Measurements from ENCODE around the gene PPP1R37.
"Not testable (repeated sequence)": the region's sequence is repeated elsewhere in the genome, so short reads cannot be mapped to it uniquely, and the experiment has no call there.

Gene PPP1R37

DNA sequence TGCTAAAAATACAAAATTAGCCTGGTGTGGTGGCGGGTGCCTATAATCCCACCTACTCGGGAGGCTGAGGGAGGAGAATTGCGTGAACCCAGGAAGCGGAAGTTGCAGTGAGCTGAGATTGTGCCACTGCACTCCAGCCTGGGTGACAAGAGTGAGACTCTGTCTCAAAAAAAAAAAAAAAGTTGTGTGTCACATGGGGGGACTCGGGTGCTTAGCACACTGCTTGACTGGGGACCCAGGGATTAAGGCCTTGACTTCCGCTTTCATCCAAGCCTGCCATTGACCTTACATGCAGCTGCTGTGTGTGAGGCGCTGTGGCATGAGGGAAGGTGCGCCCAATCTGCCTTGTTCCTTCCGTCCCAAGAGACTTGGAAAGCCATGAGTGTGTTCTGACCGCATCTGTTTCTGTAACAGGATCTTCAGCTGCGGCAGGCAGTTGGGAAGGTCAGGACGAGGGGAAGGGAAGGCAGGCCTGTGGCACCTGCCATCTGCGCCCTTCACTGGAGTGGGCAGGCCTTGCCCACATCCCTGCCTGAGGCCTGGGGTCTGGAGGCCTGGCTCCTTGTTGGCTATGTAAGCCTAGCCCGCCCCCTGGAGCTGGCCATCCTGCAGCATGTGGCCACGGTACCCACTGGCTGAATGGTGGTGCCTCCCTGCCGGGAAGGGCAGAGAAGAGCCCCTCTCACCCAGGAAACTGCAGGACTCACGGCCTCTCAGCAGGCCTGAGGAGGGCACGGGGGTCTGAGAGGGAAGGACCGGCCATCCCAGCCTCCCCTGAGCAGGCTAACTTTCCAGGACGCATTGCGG lies 23.0 kb downstream of the PPP1R37 start:
- no peak for DNase-seq (ENCODE audit: low read depth)

DNA sequence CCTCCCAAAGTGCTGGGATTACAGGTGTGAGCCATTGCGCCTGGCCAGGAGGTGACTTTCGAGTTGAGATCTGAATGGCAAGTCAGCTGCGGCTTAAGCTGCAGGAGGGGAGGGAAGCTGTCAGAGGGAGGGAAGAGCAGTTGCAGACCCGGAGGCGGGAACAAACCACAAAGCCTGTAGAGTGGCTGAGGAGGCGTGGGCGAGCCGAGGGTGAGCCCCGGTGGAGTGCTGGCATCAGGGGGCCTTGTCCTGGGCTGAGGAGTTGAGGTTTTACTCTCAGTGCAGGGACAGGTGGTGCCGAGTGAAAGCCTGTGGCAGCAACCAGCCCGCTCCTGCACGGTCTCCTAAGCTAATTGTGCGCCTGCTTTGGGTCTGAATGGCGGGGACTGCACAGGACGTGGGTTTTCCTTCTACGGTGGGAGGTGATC lies 24.2 kb downstream of the PPP1R37 start:
- DNase-seq (ENCODE audit: low read depth): no peak

DNA sequence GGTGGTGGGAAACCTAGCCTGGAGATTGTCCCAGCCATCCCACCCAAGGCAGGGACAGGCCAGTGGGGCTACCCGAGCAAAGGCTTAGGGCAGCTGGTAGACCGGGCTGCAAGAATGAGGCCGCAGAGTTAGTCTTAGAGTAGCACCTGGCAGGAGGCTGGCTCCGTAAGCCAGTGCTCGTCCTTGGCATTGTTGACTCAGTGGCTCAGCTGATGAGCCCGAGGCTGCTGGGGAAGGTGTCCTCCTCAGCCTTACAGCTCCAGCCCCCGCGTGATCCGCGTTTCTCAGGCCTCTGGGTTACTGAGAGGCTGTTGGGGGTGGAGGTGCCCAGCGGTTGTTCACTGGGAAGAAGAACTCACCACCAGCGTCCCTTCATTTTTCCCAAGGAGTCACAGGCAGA lies 24.7 kb downstream of the PPP1R37 start:
- DNase-seq (ENCODE audit: low read depth): no peak

DNA sequence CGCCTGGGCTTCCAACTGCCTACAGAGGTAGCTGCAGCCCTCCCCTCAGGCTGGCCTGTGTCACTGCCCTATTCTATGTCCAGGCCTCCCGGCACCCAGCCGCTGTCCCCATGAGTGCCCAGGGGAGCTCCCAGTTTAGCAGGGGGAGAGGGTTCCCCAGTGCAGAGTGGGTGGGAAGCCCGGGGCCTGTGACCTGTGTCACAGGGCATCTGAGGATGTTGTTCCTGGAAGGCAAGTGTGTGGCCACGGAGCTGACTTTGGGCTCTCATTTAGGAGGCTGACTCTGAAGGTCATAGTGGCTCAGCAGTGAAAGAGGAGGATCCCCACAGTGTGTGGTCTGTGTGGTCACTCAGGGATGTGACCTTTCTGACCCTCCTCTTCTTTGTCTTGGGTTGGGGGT lies 25.1 kb downstream of the PPP1R37 start:
- DNase-seq (ENCODE audit: low read depth): no peak

DNA sequence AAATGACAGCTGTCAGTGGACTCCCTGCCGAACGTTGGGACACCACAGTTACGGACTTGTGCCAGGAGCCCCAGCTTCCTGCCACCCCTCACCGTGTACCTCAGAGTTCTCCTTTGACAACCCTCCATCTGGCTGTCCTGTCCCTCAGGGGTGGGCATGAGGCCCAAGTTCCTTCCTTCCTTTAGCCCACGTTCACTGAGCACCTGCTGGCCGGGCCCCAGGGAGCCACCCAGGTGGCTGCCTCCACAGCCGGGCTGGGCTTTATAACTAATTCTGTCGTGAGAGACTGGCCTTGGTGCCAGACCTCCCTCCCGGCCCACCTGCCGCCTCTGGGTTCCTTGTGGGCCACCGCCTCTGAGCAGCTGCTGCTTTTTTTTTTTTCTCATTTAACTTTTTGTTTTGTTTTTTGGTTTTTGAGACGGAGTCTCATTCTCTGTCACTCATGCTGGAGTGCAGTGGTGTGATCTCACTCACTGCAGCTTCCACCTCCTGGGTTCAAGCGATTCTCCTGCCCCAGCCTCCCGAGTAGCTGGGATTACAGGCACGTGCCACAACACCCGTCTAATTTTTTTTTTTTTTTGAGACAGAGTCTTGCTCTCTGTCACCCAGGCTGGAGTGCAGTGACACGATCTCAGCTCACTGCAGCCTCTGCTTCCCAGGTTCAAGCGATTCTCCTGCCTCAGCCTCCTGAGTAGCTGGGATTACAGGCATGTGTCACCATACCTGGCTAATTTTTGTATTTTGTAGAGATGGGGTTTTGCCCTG lies 25.8 kb downstream of the PPP1R37 start:
- not testable (repeated sequence) for DNase-seq (ENCODE audit: low read depth)

DNA sequence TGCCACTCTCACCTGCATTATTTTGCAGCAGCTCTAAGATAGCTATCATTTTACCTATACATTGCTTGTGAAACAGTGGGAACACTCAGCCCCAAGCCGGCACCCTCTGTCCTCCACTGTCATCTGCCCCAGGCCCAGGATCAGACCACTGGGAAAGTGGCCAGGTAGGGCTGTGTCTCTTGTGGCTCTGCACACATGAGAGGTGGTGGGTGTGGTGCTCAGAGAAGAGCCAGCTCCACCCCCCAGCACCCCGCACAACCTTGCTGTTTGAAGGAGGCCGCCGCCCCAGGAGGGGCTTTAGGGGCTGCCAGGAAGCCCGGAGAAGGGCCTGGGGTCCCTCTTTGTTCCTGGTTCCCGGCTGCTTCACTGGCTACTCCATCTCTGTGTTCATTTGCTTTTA lies 26.6 kb downstream of the PPP1R37 start:
- no peak for DNase-seq (ENCODE audit: low read depth)

DNA sequence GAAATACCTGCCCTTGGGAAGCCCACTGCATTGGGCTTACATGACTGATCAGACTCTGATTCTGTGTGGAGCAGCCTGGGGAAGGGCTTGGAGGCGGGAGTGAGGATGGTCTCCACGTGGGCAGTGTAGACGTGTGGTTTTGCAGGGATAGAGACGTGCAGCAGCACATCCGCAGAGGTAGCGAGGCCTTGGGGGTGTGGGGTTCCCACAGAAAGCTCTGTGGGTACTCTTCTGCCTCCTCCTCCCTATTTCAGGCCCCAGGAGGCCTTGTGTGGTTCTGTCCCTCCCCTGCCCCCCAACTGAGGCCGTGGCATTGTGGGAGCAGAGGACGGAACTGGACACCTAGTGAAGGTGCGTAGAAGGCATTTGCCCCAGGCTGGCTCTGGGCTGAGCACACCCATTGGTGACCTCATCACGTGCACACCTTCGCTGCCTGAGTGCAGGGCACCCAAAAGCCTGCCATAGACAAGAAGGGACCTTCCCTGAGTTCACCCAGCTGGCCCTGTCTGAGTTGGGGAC lies 28.9 kb downstream of the PPP1R37 start:
- DNase-seq (ENCODE audit: low read depth): no peak

DNA sequence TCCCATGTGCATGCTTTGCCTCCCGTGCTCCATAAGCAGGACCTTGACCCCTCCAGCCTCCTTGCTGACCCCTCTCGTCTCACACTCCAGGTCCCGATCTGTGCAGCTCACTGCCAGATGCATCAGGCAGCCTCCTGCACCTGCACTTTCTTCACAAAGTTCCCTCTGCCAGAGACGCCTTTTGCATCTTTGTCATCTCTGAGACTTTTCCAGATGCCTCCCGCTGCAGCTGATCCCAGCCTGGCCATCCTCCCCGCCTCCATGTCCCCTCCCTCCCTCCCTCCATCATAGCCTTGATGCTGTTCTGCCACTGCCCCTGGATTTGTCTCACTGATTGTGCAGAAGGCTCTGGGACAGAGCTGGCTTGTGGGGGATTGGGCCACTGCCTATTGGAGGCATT lies 29.9 kb downstream of the PPP1R37 start:
- DNase-seq (ENCODE audit: low read depth): no peak

DNA sequence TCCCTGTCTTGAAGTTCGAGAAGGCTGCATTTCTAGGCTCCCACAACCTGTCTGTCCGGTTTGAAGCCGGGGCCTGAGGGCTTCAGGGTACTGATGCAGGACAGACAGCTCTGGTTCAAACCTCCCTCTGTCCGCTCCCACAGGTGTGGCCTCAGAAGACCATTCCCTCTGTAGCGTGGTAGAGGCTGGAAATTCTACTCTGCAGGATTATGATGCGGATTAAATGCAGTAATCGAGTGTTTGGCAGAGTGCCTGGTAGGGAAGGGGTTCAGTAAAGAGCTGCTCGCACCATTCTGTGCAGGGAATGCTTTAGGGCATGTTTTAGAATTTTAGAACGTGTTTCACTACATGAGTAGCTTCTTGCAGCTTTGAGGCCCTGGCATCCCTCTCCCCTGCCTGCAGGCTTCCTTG lies 30.5 kb downstream of the PPP1R37 start:
- no peak for DNase-seq (ENCODE audit: low read depth)

DNA sequence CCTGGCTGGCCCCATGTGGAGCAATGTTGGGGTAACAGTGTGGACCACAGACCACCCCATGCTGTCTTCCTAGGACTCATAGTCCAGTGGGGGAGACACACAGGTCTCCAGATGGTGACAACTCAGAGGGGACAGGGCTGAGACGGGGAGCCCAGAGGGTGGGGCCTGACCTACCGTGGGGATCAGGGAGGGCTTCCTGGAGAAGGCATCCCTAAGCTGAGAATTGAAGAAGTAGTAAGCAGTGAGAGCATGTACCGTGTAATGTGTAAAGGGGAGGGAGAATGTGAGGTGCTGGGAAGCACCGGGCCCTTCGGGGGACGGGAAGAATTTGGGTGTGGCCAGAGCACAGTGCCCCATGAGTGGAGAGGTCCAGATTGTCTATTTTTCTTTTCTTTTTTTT lies 31.0 kb downstream of the PPP1R37 start:
- no peak for DNase-seq (ENCODE audit: low read depth)

DNA sequence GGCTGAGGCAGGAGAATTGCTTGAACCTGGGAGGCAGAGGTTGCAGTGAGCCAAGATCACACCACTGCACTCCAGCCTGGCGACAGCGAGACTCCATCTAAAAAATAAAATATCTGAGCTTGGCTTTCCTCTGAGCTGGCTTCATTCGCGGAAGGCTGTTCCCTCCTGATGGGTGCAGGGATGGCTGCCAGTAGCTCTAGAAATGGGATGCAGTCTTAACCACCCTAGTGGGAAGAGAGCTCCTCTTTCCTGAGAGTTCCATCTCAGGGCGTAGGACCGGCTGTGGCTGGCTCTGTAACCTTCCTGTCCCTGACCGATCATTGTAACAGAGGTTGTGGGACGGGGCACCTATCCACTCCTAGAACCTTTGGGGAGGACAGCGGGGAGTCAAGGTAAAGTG lies 32.4 kb downstream of the PPP1R37 start:
- no peak for DNase-seq (ENCODE audit: low read depth)

DNA sequence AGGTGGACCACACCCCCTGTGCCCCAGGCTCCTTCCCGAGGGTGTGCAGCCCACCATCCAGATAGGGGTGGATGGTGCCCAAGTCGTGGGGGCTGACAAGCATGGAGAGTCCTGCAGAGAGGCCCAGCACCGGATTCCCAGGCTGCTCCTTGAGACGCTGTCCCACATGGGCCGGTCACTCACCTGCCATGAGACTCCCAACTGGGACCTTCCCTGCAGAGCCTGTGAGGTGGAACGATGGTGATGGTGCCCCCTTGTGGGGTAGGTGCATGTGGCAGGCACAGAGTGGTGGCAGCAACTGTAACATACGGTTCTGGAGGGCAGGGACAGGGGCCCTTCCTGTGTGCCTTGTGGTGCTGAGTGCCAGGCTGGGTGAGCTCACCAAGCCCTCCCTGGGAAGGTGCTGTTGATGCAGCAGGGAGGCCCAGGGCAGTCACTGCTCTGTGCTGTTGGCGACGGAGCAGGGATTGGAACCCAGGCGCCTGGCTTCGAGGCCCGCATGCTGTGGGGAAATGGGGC lies 33.1 kb downstream of the PPP1R37 start:
- DNase-seq (ENCODE audit: low read depth): no peak

DNA sequence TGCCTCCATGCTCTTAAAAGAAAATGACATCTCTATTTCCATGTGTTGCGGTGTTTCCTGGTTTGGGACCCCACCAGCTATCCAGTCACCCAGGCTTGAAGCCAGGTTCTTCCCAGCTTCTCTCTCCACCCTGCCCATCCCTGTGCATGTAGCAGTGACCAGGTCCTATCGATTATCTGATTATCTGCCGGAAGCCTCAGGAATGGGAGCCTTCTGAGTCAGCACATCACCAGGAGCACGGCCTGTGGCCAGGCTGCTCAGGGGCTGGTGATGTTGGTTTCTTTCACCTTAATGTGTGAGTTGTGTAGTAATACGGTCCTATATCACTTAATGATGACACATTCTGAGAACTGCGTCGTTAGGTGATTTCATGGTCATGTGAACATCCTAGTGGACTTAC lies 33.7 kb downstream of the PPP1R37 start:
- no peak for DNase-seq (ENCODE audit: low read depth)

DNA sequence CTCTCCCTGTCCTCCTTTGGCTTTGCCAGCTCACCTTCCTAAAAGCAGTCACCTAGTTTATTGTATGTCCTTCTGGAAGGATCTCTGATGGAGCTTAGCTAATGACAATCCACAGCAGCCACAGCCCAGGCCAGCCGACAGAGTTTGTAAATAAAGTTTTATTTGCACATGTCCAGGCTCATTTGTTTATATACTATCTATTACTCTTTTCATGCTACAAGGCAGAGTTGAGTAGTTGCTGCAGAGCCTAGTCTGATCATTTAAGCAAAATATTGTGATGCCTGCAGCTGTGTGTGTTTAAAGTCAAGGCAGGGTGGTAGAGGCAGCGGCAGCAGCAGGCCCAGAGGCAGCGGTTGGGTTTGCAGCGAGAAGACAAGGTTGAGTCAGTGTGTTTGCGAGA lies 35.2 kb downstream of the PPP1R37 start:
- no peak for DNase-seq (ENCODE audit: low read depth)

DNA sequence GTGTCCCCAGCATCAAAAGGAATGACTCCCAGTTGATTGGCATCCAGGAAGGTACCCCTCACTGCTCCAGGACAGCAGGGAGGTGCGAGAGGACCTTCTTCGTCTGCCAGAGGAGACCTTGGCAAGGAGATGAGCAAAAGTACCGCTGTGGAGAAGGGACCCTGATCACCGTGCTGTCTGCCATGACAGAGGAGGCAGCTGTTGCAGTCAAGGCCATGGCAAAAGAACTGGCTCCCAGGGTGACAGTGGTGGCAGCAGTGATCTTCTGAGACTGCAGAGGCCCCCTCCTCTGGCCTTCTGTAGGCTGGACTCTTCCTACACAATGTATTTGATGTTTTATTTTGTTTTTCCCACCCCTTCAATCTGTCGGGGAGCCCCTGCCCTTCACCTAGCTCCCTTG lies 35.8 kb downstream of the PPP1R37 start:
- no peak for DNase-seq (ENCODE audit: low read depth)

DNA sequence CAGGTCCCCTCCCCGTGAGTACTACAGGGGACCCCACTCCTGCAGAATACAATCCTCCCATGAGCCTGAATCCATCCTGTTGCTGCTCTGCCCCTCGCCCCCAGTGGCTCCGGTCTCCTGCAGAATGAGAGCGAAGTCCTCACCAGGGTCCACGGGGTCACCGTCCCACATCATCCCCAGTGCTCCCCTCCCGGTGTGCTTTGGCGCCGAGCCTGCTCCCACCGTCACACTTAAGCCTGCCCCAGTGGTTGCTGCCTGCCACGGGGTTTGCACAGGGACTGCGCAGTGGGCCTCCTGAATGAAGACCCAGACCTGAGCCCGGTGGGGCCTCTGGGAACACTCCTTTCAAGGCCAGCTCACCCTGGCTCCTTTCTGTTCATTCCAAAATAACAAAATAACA lies 37.3 kb downstream of the PPP1R37 start:
- no peak for DNase-seq (ENCODE audit: low read depth)

DNA sequence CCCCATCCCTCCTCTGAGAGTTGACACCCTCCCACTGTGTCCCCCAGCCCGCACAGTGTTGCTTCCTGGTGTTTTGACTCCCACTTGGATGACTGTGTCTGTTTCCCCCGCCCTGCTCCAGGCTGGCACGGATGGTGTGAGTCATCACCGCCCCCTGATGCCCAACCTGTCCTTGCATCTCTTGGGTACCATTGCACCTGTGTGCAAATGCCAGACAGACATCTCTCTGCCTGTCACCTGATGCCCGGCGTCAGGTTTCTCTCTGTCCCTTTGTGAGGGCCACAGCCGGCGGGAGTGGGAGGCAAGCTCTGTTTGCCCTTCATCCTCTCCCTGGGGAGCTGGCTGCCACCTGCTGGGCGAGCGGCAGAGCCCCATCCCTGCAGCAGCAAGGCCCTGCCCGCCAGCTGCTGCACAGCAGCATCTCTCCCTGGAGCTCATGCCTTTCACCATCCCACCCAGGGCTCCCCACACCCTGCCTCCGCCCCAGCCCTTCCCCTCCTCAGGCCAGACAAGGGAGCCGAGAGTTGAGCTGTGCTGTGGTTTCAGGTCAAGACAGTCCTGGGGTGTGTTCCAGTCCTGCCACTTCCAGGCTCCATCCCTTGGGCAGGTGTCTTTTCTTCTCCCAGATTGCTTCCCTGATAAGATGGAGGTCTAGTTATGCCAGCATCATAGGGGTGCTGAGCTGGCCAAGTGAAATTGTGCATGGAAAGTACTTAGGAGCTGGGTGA lies 38.1 kb downstream of the PPP1R37 start:
- DNase-seq (ENCODE audit: low read depth): no peak

DNA sequence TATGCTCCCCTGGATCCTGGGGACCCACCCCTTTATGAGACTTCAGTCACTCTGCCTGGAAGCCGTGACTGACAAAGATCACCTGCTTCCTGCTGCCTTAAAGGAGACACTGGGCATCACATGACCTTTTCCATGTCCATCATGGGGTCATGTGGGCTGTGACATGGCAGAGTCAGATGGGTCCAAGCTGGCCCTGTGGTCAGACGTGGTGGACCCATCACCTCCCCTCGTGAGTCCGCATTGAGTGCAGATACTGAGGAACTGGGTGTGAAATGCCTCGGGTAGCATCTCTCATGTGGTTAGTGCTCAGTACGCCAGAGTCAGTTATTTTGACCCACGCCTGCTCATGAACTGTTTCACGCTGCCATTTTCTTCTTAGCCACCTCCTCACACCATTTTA lies 40.7 kb downstream of the PPP1R37 start:
- no peak for DNase-seq (ENCODE audit: low read depth)

DNA sequence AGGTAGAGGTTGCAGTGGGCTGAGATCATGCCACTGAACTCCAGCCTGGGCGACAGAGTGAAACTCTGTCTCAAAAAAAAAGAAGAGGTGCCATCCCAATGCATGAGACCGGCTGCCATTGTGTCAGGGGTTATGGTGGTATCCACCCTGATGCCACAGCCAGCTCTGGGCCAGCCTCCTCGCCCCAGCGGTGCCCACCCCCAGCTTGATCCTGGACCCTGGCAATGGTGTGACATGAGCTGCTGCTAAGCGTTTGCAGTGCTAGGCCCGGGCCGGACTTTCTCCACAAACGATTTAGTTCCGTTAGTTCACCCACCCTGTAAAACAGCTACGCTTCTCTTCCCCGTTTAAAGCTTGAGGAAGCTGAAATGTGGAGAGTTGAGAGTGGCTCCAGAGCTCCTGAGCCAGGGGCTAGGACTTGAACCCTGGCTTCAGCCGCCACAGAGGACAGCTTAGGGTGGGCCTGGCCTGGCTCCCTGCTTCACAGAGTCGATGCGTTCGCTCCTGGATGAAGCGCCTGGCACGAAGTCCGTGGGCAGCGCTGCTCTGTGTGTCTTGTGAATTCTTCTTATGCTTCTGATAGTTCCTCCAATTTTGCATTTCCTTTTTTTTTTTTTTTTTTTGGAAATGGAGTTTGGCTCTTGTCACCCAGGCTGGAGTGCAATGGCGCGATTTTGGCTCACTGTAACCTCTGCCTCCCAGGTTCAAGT lies 42.4 kb downstream of the PPP1R37 start:
- DNase-seq (ENCODE audit: low read depth): no peak

DNA sequence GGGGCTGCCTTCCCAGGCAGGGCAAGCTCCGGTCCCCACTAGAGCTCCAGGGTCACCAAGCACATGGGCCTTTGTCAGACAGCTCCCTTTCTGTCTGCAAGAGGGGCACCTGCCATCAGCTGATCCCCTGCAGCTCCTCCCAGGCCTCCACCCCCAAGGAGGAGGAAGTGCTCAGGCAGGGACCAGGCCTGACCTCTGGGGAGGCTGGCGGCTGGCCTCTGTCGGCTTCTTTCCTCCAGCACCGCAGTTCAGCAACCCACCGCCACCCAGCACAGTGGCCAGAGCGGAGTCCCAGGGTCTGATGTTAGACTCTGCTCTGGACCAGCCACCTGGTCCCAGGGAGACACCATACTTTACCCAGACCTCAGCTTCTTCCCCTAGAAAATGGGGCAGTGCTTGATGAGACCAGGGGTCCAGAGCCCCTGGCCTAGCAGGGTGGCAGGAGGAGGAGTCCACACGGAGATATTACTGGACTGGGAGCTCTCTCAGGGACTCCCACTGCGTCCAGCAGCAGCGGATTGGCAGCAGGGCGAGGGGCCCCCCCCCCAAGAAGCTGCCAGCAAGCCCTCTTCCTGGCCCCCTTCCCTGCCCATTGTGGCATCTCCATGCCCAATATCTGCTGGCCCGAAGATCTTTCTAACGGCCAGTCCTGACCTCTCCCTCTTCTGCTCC lies 43.7 kb downstream of the PPP1R37 start:
- DNase-seq (ENCODE audit: low read depth): no peak

DNA sequence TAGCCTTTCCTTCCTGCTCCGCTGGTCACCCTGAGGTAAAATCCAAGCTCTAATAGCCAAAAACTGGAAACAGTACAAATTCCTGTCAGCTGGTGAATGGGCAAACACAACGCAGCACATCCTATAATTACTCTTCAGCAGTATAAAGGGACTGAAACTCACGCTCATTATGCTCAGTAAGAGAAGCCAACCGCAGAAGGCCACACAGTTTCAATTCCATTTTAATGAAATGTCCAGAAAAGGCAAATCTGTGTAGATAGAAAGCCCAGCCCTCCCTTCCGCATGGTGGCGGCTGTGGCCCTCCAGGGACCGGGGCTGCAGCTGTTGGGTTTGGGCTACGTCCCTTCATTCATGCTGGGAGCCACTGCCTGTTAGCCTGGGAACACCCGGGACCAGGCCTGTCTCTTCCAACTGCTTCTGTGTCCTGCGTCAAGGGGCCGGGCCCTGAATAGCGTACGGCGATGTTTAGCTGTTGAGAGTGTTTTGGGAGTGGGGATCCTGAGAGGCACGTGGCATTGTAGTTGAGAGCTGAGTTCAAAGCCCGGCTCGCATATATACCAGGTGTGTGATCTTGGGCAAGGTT lies 44.3 kb downstream of the PPP1R37 start:
- no peak for DNase-seq (ENCODE audit: low read depth)

Measured in non-pigmented ciliary epithelial cell (primary cell).